ENCODE measurements around the gene CREBRF. TPM values are rescaled to one million over a fixed set of nuclear protein-coding genes. Genes with fewer than 3 reads are reported as not detected.
A peak's percentile ranks its signal among the peaks of the same experiment; 100 is the strongest.

The CREBRF gene
- total and polyA plus RNA-seq, 2 donors (not counting 1 experiment from before 2014, with no cell fraction given) = 29.7 to 89.7 TPM

DNA sequence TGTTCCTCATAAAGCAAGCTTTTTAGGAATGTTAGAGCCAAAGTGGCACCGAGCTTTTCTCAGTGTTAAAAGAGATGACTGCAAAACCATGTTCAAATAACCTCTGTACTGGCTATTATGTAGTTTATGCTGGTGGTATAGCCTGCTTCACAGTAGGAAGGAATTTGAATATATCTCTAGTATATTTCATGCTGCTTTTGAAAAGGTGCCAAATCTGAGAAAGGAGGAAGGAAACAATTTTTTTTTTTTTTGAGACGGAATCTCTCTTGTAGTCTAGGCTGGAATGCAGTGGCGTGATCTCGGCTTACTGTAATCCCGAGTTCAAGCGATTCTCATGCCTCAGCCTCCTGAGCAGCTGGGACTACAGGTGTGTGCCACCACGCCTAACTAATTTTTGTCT lies 13.5 kb downstream of the CREBRF start:
- peak; percentile 22 for DNase-seq
- Histone ChIP-seq H3K4me3 (ENCODE audit: control extremely low read depth in 1 of 5, extremely low read depth in 1 of 5, insufficient read depth in 1 of 5, low read depth in 2 of 5, low read length in 4 of 5) (no peak overlapping the region), H4K20me1 (ENCODE audit: control insufficient read depth, insufficient read depth, low read length, poor library complexity, severe bottlenecking) (peaks cover 88% of the 10 kb centered on the region), H3K36me3 (replicated peaks in 1 of 2; ENCODE audit: control extremely low read depth in 1 of 2, control insufficient read depth in 1 of 2, extremely low read depth in 1 of 2, insufficient read depth in 2 of 2, low read length in 1 of 2) (peaks cover 0 to 9% of the 10 kb centered on the region in 2 experiments), H3K9me3 (ENCODE audit: control extremely low read depth in 1 of 3, control insufficient read depth in 2 of 3, insufficient read depth in 1 of 3, low read length in 2 of 3) (peaks cover 0 to 5% (median 0%) of the 10 kb centered on the region in 3 donors), H3K9ac (ENCODE audit: low read length) (peak overlapping the region; percentile 28), H3K79me2 (ENCODE audit: control insufficient read depth, insufficient read depth, low read length) (peaks cover 99% of the 10 kb centered on the region), H3K4me1 (ENCODE audit: control insufficient read depth in 2 of 2, insufficient read depth in 2 of 2, low read length in 2 of 2) (peaks cover 25 to 28% of the 10 kb centered on the region in 2 donors), H3K4me2 (replicated peaks; ENCODE audit: low read depth, low read length, poor library complexity, severe bottlenecking) (peak overlapping the region; percentile 48), H3K27ac (ENCODE audit: low read length in 2 of 2) (peak overlapping the region in 1 of 2 donors; percentile 59), H3K27me3 (replicated peaks in 1 of 4; ENCODE audit: control extremely low read depth in 1 of 4, control insufficient read depth in 3 of 4, insufficient read depth in 4 of 4, low read length in 3 of 4) (no peaks in the 10 kb centered on the region), H2AFZ (ENCODE audit: insufficient read depth, low read depth, low read length, poor library complexity, severe bottlenecking) (no peak overlapping the region)
- H3K4me3 Mint-ChIP-seq = peak overlapping the region; percentile 46
- peaks cover 54% of the 10 kb centered on the region for H3K4me1 Mint-ChIP-seq
- no peak for ATAC-seq (ENCODE audit: low read depth)
- ChIA-PET CTCF (no interaction called here), POLR2A (interaction anchor here (1.4 kb wide), 1 partner anchor 12 kb away, joined by 3 read pairs; no protein-coding TSS in a partner anchor)
- intact Hi-C loops (cut with micrococcal nuclease) = no loop called here
- 31% methylated on average over 6 of the region's 7 CpGs for WGBS (ENCODE audit: insufficient coverage)
- H3K27me3 Mint-ChIP-seq = no peaks in the 10 kb centered on the region
- no peak overlapping the region for H3K27ac Mint-ChIP-seq
- H3K9me3 Mint-ChIP-seq (ENCODE audit: insufficient read depth) = no peaks in the 10 kb centered on the region
- no peak for TF ChIP-seq EZH2 (IDR thresholded peaks at IDR 0.05; ENCODE audit: borderline replicate concordance, insufficient read depth, low read depth, low read length, poor library complexity, severe bottlenecking)
- TF ChIP-seq, protein P1, sequence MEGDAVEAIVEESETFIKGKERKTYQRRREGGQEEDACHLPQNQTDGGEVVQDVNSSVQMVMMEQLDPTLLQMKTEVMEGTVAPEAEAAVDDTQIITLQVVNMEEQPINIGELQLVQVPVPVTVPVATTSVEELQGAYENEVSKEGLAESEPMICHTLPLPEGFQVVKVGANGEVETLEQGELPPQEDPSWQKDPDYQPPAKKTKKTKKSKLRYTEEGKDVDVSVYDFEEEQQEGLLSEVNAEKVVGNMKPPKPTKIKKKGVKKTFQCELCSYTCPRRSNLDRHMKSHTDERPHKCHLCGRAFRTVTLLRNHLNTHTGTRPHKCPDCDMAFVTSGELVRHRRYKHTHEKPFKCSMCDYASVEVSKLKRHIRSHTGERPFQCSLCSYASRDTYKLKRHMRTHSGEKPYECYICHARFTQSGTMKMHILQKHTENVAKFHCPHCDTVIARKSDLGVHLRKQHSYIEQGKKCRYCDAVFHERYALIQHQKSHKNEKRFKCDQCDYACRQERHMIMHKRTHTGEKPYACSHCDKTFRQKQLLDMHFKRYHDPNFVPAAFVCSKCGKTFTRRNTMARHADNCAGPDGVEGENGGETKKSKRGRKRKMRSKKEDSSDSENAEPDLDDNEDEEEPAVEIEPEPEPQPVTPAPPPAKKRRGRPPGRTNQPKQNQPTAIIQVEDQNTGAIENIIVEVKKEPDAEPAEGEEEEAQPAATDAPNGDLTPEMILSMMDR (IDR thresholded peaks at IDR 0.05) = no peak

GRCh38 chr5:173075137-173075843 lies 19.1 kb downstream of the CREBRF start:
- Mint-ChIP-seq H3K4me1 (peaks cover 38% of the 10 kb centered on the region), H3K27ac (no peak overlapping the region), H3K27me3 (no peaks in the 10 kb centered on the region), H3K9me3 (ENCODE audit: insufficient read depth) (no peaks in the 10 kb centered on the region), H3K4me3 (no peak overlapping the region)
- WGBS (ENCODE audit: insufficient coverage) = 93% methylated on average over 4 of the region's 5 CpGs
- ChIA-PET POLR2A (no interaction called here), CTCF (no interaction called here)
- H3K4me1 ChIP-seq (ENCODE audit: control insufficient read depth in 2 of 2, insufficient read depth in 2 of 2, low read length in 2 of 2) = no peaks in the 10 kb centered on the region
- no peak for TF ChIP-seq EZH2 (IDR thresholded peaks at IDR 0.05; ENCODE audit: borderline replicate concordance, insufficient read depth, low read depth, low read length, poor library complexity, severe bottlenecking)
- TF ChIP-seq, protein P1 (IDR thresholded peaks at IDR 0.05) = no peak
- H3K27me3 ChIP-seq (replicated peaks in 1 of 4; ENCODE audit: control extremely low read depth in 1 of 4, control insufficient read depth in 3 of 4, insufficient read depth in 4 of 4, low read length in 3 of 4) = no peaks in the 10 kb centered on the region
- H3K36me3 ChIP-seq (replicated peaks in 1 of 2; ENCODE audit: control extremely low read depth in 1 of 2, control insufficient read depth in 1 of 2, extremely low read depth in 1 of 2, insufficient read depth in 2 of 2, low read length in 1 of 2) = peaks cover 0 to 11% of the 10 kb centered on the region in 2 experiments
- intact Hi-C loops (cut with micrococcal nuclease) = no loop called here
- peaks cover 0 to 6% (median 0%) of the 10 kb centered on the region in 3 donors for H3K9me3 ChIP-seq (ENCODE audit: control extremely low read depth in 1 of 3, control insufficient read depth in 2 of 3, insufficient read depth in 1 of 3, low read length in 2 of 3)
- H3K4me3 ChIP-seq (ENCODE audit: control extremely low read depth in 1 of 5, extremely low read depth in 1 of 5, insufficient read depth in 1 of 5, low read depth in 2 of 5, low read length in 4 of 5) = no peak overlapping the region
- ATAC-seq (ENCODE audit: low read depth) (no peak), DNase-seq (no peak)
- no peak overlapping the region for H3K9ac ChIP-seq (ENCODE audit: low read length)
- no peak overlapping the region for H3K4me2 ChIP-seq (replicated peaks; ENCODE audit: low read depth, low read length, poor library complexity, severe bottlenecking)
- H3K79me2 ChIP-seq (ENCODE audit: control insufficient read depth, insufficient read depth, low read length) = peaks cover 98% of the 10 kb centered on the region
- H4K20me1 ChIP-seq (ENCODE audit: control insufficient read depth, insufficient read depth, low read length, poor library complexity, severe bottlenecking) = peaks cover 90% of the 10 kb centered on the region
- no peak overlapping the region for H2AFZ ChIP-seq (ENCODE audit: insufficient read depth, low read depth, low read length, poor library complexity, severe bottlenecking)
- no peak overlapping the region for H3K27ac ChIP-seq (ENCODE audit: low read length in 2 of 2)

All from B cell (primary cell).